GM19238 (cell line): Measurements from ENCODE around the gene NET1.
"Not testable (repeated sequence)": the region's sequence is repeated elsewhere in the genome, so short reads cannot be mapped to it uniquely, and the experiment has no call there.

Source experiments
- DNase-seq: peaks from one replicate; pipeline ENCODE4 v3.0.0; 2011; ENCODE audit warnings: low spot score; ENCODE audit not compliant: insufficient read length

NET1 gene, protein sequence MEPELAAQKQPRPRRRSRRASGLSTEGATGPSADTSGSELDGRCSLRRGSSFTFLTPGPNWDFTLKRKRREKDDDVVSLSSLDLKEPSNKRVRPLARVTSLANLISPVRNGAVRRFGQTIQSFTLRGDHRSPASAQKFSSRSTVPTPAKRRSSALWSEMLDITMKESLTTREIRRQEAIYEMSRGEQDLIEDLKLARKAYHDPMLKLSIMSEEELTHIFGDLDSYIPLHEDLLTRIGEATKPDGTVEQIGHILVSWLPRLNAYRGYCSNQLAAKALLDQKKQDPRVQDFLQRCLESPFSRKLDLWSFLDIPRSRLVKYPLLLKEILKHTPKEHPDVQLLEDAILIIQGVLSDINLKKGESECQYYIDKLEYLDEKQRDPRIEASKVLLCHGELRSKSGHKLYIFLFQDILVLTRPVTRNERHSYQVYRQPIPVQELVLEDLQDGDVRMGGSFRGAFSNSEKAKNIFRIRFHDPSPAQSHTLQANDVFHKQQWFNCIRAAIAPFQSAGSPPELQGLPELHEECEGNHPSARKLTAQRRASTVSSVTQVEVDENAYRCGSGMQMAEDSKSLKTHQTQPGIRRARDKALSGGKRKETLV

DNA sequence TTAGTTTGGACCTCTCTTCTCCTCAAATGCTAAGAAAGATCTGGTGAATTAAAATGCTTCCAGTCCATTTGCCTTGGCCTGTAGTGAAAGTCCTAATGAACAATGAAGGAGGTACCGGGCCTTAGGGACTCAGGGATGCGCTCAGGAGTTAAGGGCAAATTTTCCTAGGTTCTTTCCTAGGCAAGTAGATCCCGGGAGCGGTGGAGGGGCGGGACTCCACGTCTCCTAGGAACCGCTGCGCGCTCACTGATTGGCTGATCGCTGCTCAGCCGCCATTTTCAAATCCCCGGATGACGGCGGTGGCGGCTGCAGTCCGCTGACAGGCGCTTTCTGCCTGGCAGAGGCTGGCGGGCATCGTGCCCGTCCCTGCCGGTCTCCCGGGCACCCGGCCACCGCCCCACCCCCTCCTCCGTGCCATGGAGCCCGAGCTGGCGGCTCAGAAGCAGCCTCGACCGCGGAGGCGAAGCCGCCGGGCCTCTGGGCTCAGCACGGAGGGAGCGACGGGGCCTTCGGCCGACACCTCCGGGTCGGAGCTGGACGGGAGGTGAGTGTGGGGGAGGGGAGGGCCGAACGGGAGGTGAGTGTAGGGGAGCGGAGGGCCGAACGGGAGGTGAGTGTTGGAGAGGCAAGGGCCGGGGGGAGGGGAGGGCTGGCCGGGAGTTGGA lies at the start of gene NET1:
NET1 (plus strand) TSS at position 281 of the 665 bp plus-strand sequence; CDS start at position 417, 136 bp downstream.
- DNase-seq = peak; percentile 81

DNA sequence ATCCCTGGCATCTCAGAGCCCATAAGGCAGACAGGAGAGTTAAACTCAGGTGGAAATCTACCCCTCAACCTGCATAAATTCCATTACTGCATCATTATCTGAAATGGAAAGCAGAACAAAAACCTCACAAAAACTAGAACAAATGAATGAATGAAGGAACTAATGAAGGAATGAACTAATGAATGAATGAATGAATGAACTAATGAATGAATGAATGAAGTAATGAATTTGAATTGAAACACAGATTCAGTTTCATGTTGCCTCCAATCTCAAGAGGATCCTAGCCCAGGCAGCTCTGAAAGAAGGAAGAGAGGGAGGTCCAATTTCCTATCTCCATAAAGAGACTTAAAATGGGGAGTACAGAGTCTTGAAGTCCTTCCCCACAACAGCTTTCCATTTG lies 49.5 kb upstream of the NET1 start:
- no peak for DNase-seq

DNA sequence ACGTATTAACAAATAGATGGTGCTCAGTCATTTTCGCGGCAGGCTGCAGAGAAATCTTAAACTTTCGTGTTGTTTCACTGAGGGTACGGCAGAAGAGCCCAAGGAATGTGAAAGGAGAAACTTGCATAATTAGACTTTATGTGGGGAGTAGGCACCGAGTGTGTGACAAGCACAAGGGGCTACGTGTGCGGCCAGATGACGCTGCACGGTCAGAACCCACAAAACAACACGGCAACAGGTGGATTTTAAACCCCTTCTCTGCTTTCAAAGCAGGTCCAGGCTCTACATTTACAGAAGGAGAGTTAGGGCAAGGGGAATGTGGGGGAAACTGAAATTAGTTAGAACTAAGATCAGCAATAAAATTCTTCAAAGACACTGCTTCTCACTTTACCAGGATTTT lies 48.0 kb upstream of the NET1 start:
- DNase-seq = no peak

- DNase-seq = no peak
Observed at GRCh38 chr10:5364890-5365338, 47.4 kb upstream of the NET1 start, which contains the start of gene UCN3. UCN3 (plus strand) TSS chr10:5364966; CDS start chr10:5373721, 8,755 bp downstream.

- DNase-seq = no peak
Observed at GRCh38 chr10:5365928-5366327, 46.4 kb upstream of the NET1 start.

DNA sequence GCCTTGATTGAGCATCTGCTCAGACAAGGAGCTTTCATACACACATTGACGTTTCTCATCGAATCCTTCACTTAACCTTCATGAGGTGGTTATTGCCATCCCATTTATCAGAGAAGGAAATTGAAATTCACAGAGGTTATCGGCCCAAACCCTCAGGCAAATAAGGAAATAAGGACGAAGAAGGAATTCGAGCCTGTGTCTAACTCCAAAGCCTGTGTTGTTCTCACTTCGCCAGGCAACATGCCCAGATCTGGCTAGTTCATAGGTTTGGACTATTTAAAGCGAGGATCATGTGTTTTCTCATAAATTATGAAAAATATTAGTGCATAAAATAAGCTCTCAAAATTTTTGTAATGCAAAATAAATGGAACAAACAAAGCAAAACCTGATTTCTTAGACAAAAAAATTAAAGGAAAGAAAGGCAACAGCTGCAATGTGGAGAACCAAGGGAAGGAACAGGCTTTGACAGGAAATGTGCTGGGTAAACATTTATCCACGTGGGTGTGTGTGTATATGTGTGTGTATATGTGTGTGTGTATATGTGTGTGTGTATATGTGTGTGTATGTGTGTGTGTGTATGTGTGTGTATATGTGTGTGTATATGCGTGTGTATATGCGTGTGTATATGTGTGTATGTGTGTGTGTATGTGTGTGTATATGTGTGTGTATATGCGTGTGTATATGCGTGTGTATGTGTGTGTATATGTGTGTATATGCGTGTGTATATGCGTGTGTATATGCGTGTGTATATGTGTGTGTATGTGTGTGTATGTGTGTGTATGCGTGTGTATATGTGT lies 42.8 kb upstream of the NET1 start:
- DNase-seq = no peak

DNA sequence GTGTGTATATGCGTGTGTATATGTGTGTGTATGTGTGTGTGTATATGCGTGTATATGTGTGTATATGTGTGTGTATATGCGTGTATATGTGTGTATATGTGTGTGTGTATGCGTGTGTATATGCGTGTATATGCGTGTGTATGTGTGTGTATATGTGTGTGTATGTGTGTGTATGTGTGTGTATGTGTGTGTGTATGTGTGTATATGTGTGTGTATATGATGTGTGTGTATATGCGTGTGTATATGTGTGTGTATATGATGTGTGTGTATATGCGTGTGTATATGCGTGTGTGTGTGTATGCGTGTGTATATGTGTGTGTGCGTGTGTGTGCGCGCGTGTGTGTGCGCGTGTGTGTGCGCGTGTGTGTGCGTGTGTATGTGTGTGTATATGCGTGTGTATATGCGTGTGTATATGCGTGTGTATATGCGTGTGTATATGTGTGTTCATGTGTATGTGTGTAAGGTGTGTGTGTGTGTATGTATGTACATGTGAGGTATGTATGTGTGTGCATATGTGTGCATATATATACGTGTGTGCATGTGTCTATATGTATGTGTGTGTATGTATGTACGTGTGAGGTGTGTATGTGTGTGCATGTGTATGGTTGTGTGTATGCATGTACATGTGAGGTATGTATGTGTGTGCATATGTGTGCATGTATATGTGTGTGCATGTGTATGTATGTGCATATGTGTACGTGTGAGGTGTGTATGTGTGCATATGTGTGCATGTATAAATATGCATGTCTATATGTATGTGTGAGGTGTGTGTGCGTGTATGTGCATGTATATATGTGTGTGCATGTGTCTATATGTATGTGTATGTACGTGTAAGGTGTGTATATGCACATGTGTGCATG lies 41.6 kb upstream of the NET1 start:
- no peak for DNase-seq

DNA sequence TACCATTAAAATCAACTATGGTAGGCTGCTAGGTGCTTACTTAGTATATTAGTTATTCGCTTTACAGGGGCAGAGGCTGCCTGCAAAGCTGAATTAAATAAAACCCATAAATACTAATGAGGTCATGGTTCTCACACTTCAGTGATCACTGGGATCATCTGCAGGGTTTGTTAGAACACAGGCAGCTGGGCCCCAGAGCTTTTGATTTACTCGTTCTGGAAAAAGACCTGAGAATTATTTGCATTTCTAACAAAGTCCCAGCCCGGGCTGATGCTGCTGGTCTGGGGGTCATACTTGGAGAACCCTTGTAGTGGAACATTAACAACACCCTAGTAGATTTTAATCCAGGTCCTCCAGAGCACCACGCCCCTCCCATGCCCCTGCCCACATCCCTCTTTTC lies 39.0 kb upstream of the NET1 start:
- no peak for DNase-seq

- no peak for DNase-seq
Observed at GRCh38 chr10:5373891-5374611, 38.3 kb upstream of the NET1 start.

DNA sequence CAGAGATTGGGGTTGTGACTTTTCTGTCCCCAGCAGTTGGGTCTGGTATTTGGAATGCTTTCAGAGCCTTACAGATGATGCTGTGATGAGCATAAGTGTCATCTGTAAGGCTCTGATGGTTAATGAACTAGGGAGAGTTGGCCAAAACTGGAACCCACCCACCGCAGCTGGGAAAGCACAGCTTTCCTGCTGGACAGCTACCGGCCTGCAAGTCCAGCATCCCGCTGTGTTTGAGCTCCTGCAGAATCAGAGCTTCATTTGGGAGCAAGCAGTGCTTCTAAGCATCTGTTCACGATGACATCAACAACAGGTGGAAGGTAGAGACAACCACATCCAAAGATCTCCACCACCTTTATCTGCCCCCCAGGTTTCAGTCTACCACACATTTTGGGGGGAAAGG lies 35.9 kb upstream of the NET1 start:
- no peak for DNase-seq

DNA sequence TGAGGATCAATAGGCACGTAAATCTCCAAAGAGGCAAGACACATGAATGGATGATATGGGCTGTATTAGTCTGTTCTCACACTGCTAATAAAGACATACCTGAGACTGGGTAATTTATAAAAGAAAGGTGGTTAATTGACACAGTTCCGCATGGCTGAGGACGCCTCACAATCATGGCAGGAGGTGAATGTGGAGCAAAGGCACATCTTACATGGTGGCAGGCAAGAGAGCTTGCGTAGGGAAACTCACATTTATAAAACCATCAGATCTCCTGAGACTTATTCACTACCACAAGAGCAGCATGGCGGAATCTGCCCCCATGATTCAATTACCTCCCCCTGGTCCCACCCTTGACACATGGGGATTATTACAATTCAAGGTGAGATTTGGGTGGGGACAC lies 33.2 kb upstream of the NET1 start:
- DNase-seq = not testable (repeated sequence)

DNA sequence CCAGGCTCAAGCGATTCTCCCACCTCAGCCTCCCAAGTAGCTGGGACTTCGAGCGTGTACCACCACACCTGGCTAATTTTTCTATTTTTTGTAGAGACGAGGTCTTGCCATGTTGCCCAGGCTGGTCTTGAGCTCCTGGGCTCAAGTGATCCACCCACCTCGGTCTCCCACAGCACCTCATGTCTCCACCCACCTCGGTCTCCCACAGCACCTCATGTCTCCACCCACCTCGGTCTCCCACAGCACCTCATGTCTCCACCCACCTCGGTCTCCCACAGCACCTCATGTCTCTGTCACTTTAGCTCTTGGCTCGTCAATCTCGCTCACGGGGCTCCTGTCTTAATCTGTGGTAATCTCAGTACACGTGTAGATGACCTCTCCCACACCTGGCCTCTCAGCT lies 32.0 kb upstream of the NET1 start:
- not testable (repeated sequence) for DNase-seq

DNA sequence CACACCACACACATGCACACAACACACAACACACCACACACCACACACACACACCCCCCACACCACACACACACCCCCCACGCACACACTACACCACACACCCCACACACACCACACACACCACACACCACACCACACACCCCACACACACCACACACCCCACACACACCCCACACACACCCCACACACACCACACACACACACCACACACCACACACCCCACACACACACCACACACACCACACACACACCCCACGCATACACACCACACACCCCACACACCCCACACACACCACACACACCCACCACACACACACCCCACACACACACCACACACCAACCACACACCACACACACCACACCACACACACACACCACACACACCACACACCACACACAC lies 31.2 kb upstream of the NET1 start:
- no peak for DNase-seq

GRCh38 chr10:5385224-5385623 lies 27.1 kb upstream of the NET1 start:
- DNase-seq = no peak

GRCh38 chr10:5387169-5387568 lies 25.2 kb upstream of the NET1 start:
- DNase-seq = no peak

DNA sequence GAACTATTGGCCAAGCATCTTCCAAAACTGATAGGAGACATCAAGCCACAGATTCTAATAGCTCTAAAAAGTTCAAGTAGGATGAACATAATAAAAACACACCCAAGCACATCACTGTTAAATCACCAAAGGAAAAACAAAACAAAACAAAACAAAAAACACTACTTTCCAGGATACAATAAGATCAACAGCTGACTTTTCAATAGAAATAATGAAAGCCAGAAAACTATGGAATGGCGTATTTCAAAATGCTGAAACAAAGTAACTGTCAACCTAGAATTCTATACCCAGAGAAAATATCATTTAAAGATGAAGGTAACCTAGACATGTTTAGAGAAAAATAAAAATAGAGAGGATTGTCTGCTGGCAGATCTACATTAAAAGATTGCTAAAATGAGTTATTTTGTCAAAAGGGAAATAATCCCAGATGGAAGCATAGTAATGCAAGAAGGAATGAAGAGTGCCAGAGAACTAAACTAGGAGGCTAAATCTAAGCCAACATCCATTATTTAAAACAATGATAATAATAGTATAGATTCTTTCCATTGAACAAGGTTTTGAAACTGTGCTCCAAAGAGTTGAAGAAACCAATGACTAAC lies 21.7 kb upstream of the NET1 start:
- DNase-seq = no peak

DNA sequence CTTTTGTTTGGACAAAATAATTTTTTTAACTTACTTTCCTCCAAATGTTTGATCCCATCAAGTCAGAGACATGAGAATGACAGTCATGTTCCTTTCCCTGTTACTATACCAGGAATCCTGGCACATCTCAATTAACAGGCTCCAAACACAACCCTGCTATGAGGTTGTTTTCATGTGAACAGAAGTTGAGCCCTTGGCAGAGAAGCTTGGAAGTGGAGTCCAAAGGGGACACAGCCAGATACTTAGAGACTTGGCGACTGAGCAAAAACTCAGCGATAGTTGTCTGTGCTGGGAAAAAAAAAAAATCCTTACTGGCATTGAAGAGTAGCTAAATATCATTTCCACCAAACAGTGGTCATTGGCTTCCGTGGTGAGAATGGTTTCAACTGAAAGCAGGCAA lies 20.6 kb upstream of the NET1 start:
- no peak for DNase-seq

DNA sequence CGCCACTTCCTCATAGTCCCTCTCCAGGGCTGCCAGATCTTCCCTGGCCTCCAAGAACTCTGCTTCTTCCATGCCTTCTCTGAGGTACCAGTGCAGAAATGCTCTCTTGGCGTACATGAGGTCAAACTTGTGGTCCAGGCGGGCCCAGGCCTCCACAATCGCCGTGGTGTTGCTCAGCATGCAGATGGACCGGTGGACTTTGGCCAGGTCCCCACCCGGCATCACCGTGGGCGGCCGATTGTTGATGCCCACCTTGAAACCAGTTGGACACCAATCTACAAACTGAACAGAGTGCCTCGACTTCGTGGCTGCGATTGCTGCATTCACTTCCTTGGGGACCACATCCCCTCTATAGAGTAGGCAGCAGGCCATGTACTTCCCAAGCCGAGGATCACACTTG lies 18.8 kb upstream of the NET1 start:
- DNase-seq = no peak

DNA sequence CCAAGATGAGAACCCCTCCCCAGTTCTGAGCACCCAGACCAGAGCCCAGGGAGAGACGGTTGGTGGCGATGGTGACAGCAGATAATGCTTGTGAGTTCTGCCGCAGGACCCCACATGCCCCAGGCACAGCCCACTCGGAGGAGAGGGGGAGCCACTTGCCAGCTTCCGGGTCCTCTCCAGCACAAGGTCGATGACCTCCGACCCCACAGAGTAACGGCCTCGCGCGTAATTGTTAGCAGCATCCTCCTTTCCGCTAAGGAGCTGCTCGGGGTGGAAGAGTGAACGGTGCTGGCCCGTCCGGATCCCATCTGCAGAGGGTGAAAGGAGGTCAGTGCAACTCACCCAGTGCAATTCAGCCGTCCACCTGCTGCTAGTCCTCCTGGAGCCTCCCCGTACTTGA lies 17.2 kb upstream of the NET1 start:
- DNase-seq = no peak
